Hematopoietic multipotent progenitor cell treated with erythropoietin and hydrocortisone succinate and interleukin-3 and kit ligand, for 17 days (in vitro differentiated cells): ENCODE measurements around the gene ASB6.
"Not testable (repeated sequence)": the region's sequence is repeated elsewhere in the genome, so short reads cannot be mapped to it uniquely, and the experiment has no call there.

Experiments used
- DNase-seq: peaks from one replicate; pipeline ENCODE4 v3.0.0-alpha.2; 2015; ENCODE audit warnings: low spot score

Gene ASB6

GRCh38 chr9:129666575-129666974 lies 24.6 kb upstream of the ASB6 start:
- no peak for DNase-seq

DNA sequence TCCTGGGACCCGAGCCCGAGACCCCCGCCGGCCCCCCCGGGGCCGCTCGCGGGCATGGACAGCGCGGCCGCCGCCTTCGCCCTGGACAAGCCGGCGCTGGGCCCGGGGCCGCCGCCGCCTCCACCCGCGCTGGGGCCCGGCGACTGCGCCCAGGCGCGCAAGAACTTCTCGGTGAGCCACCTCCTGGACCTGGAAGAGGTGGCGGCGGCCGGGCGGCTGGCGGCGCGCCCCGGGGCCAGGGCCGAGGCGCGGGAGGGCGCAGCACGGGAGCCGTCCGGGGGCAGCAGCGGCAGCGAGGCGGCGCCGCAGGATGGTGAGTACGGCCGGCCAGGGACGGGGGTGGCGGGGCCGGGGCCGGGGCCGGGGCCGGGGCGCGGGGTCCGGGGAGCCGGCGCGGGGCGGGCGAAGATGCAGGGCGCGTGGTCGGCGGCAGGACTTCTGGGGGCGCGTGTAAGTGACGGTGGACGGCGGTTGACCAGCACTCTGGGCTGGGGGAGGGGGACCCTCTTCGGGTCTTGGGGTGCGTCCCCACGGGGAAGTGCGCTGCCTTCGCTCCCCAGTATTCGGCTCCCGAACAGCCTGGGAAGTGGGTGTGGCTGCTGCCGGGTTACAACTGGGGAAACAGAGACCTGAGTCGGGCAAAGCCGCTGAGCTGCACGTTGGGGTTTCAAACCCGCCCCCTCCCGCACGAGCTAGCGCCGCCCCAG lies 24.0 kb upstream of the ASB6 start:
- no peak for DNase-seq

- no peak for DNase-seq
Measured at GRCh38 chr9:129665389-129665775, 23.4 kb upstream of the ASB6 start, which contains the start of gene PRRX2. TSS of gene PRRX2 (plus strand) at chr9:129665647. CDS start at chr9:129665868, 221 bp downstream.

DNA sequence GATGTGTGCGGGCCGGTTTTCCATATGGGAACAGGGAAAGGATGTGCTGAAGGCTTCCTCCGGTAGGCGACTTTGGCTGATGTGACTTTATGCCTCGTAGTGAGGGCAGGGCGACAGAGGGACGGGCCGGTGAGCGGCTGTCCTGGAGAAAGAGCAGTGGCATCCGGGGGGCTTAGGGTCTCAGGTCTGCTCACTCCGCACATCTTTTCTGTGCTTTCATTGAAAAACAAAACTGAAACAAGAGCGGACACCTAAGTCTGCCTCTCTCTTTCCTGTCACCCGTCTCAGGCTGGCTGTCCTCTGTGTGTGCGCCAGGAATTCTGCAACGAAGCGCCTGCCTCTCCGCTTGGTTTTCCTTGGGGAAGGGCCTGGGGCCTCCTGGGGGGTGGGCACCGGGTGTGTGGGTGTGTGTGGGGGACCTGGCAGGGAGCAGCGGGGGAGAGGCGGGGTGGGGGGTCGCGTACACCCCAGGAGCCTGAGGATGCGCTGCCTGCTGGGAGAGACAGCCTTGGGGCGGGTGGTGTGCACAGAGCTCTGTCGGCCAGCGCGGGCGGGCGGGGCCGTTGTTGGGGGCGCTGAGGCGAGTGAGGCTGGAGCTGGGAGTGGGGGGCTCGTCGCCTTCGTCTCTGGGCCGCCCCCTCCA lies 22.9 kb upstream of the ASB6 start:
- DNase-seq: no peak

DNA sequence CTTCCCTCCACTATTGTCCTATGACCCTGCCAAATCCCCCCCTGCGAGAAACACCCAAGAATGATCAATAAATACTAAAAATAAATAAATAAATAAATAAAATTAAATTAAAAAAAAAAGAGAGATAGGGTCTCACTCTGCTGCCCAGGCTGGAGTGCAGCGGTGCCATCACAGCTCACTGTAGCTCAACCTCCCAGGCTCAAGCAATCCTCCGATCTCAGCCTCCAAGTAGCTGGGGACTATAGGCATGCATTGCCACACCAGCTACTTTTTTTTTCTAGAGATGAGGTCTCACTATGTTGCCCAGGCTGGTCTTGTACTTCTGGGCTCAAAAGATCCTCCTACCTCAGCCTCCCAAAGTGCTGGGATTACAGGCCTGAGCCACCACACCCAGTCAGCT lies 20.3 kb upstream of the ASB6 start:
- not testable (repeated sequence) for DNase-seq

GRCh38 chr9:129661029-129661428 lies 19.1 kb upstream of the ASB6 start:
- DNase-seq: no peak

GRCh38 chr9:129656795-129657390 lies 14.9 kb upstream of the ASB6 start:
- DNase-seq: no peak

GRCh38 chr9:129655696-129656095 lies 13.7 kb upstream of the ASB6 start:
- DNase-seq: no peak

DNA sequence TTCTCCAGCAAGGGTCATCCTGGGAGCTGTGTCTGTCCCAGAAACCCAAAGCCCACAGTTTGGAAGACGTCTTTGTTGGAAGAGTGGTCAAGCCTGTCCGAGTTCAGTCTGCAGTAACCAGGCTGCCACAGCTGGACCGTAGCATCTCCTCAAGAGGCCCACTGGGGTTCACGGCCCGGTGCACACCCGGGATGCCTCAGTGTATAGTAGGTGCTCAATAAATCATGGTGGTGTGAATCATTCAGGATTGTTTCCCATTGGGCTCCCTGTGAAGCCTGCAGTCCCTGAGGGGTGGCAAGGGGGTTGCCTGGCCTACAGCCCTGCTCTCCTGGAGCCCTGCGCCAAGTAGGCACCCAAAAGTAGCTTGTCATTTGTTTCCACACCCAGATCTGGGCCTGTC lies 13.2 kb upstream of the ASB6 start:
- no peak for DNase-seq

- DNase-seq: no peak
Measured at GRCh38 chr9:129654554-129655040, 12.6 kb upstream of the ASB6 start.

- DNase-seq: no peak
Measured at GRCh38 chr9:129653823-129654553, 12.0 kb upstream of the ASB6 start.

- no peak for DNase-seq
Measured at GRCh38 chr9:129650680-129651235, 8.8 kb upstream of the ASB6 start.

DNA sequence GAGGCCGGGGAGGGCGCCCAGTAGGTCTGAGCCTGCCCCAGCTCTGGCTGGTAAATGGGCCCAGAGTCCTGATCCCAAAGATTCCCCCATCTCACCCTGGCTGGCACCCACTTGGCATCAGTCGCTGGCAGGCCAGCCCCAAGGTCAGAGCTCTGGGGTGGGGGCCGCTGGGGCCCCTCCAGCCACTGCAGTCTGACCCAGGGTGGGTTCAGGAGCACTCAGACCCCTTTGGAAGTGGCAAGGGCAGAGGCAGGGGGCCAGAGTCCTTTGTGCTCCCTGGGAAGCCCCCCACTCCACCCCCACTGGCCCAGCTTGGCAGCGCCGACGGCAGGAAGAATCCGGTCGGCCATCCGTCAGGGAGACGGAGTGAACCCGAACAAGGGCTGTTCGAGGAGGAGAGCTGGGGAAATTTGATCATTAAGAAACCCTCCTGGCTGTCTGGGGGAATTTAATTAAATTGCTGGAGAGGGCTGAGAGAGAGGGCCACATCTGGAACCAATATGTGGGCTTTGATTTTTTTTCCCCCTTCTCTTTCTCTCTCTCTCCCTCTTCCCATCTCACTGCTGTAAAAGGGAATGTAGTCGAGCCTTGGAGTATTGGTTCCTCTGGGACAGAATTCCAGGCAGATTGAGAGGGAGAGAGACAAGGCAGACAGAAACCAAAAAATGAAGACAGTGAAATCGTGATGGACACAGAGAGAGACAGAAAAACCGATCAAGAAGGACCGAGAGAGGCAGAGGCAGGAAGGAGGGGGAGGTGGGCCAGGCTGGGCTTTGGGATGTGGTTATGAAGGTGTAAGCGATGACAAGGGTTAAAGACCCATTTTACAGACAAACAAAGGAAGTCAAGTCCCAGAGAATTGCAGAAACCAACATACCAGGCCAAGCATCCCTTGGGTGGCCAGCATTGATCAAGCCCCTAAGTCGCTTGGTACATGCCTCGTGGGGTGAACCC lies 8.1 kb upstream of the ASB6 start:
- no peak for DNase-seq

DNA sequence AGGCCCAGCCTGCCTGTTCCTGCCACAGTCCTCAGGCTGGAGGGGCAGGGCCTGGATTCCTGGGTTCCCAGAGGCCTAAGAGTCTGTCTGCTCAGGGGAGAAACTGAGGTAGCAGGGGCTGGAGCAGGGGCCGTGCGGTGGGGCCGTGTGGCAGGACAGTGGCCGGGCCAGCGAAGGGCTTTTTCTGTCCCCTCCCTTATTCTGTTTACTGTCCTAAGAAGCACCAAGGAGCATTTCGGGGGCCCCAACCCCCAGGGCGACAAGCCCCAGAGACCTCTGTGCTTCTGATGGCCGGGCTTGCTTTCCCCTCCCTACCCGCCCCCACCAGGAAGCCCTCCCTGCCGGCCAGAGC lies 6.8 kb upstream of the ASB6 start:
- DNase-seq: no peak

DNA sequence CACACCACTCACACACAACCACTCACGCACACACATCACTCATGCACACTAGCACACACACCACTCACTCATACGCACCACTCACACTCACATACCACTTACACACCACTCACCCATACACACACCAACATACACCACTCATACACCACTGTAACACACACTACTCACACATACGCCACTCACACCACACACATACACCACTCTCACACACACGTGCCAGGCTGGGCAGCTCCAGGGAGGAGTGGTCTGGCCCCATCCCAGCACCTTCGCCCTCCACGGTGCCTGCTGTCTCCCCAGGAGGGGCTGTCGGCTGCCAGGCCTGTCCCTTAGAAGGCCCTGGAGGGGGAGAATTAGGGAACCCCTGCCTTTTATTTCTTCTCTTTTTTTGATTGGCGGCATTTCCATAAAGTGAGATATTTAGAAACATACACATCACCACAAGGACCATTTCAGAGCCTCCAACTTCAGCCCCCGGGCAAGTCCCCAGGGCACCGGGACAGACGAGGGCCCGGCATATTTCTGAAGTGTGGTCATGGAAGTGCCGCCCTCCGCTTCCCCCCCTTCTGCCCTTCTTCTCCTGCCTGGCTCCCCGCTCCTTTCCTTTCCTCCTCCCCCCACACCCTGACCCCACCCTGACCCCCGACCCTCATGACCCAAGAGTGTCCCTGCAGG lies 6.3 kb upstream of the ASB6 start:
- no peak for DNase-seq

GRCh38 chr9:129647635-129648034 lies 5.7 kb upstream of the ASB6 start:
- DNase-seq: no peak

- DNase-seq: no peak
Measured at GRCh38 chr9:129646654-129647053, 4.7 kb upstream of the ASB6 start.

- DNase-seq: no peak
Measured at GRCh38 chr9:129646252-129646651, 4.3 kb upstream of the ASB6 start.

- no peak for DNase-seq
Measured at GRCh38 chr9:129644902-129645301, 3.0 kb upstream of the ASB6 start.

GRCh38 chr9:129644365-129644764 lies 2.4 kb upstream of the ASB6 start:
- DNase-seq: no peak

DNA sequence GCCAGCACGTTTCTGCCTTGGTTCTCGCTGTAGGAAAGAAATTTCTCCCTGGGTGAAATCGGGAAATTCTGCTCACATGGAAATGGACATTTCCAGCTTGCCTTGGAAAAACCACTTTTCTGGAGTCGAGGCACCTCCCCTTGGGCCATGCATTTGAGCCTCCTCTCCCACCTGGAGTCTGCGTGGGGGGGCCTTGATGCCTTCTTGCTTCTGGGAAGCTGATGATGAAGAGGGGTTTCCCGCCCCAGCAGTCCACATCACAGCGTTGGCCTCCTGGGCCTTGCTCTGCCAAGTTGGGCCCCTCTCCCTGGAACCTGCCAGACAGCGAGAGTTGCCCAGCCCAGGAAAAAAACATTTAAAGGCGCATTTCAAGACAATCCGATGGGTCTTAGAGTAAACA lies 1.8 kb upstream of the ASB6 start:
- DNase-seq: no peak
